SKM-1 treated with dmso at 0.1 percent for 144 hours (cell line): ENCODE measurements around the gene LMNTD1.

Experiments used
- DNase-seq: peaks from one replicate; lab custom pipeline; 2025; ENCODE audit not compliant: unreplicated experiment; lab: John Stamatoyannopoulos, UW

Gene LMNTD1

GRCh38 chr12:25556153-25556552 lies 3.1 kb upstream of the LMNTD1 start:
- no peak for DNase-seq

GRCh38 chr12:25552681-25553080 lies 402 bp downstream of the LMNTD1 start:
- no peak for DNase-seq

GRCh38 chr12:25550186-25550585 lies 2.9 kb downstream of the LMNTD1 start:
- DNase-seq, result no peak

- DNase-seq, result no peak
Observed at GRCh38 chr12:25549120-25549519, 4.0 kb downstream of the LMNTD1 start.

GRCh38 chr12:25546318-25546717 lies 6.8 kb downstream of the LMNTD1 start:
- DNase-seq, result no peak

- DNase-seq, result no peak
Observed at GRCh38 chr12:25533150-25533549, 19.9 kb downstream of the LMNTD1 start.

- no peak for DNase-seq
Observed at GRCh38 chr12:25531502-25532052, 21.5 kb downstream of the LMNTD1 start.

- DNase-seq, result no peak
Observed at GRCh38 chr12:25529738-25530137, 23.3 kb downstream of the LMNTD1 start.

- no peak for DNase-seq
Observed at GRCh38 chr12:25526778-25527177, 26.3 kb downstream of the LMNTD1 start.

GRCh38 chr12:25524366-25524765 lies 28.7 kb downstream of the LMNTD1 start:
- no peak for DNase-seq

GRCh38 chr12:25521625-25522256 lies 31.3 kb downstream of the LMNTD1 start:
- DNase-seq, result no peak

- DNase-seq, result no peak
Observed at GRCh38 chr12:25518512-25518911, 34.6 kb downstream of the LMNTD1 start.

GRCh38 chr12:25504744-25505143 lies 48.3 kb downstream of the LMNTD1 start:
- DNase-seq, result no peak

GRCh38 chr12:25503666-25504065 lies 49.4 kb downstream of the LMNTD1 start:
- no peak for DNase-seq

GRCh38 chr12:25502596-25502995 lies 50.5 kb downstream of the LMNTD1 start:
- DNase-seq, result no peak

- DNase-seq, result no peak
Observed at GRCh38 chr12:25502118-25502517, 51.0 kb downstream of the LMNTD1 start.

GRCh38 chr12:25501549-25501948 lies 51.5 kb downstream of the LMNTD1 start:
- DNase-seq, result no peak

- DNase-seq, result no peak
Observed at GRCh38 chr12:25500651-25501050, 52.4 kb downstream of the LMNTD1 start.

- no peak for DNase-seq
Observed at GRCh38 chr12:25497021-25497420, 56.1 kb downstream of the LMNTD1 start.

- DNase-seq, result no peak
Observed at GRCh38 chr12:25496098-25496587, 56.9 kb downstream of the LMNTD1 start.

GRCh38 chr12:25495331-25496097 lies 57.6 kb downstream of the LMNTD1 start:
- no peak for DNase-seq

GRCh38 chr12:25494926-25495325 lies 58.2 kb downstream of the LMNTD1 start:
- DNase-seq, result no peak
